HepG2 (cell line): ENCODE data around the gene MMRN1. TPM values are rescaled to one million over a fixed set of nuclear protein-coding genes. Genes with fewer than 3 reads are reported as not detected.

Experiments
- ATAC-seq: fragments of 200-7000 bp; cut with Tn5 transposase; 3 replicates; pipeline ENCODE4 v1.9.1; 2020; ENCODE audit warnings: mild to moderate bottlenecking, moderate library complexity
- Bru-seq: library from RNA; stranded (reverse); fragments of 400-500 nt; gene quantifications from one replicate; lab custom pipeline; 2021; lab: Mats Ljungman, UMichigan
- BruChase-seq, 2 experiments: library from RNA; stranded (reverse); fragments of 400-500 nt; gene quantifications; one replicate each; lab custom pipeline; 2021; lab: Mats Ljungman, UMichigan
- BruUV-seq: library from RNA; stranded (reverse); fragments of 400-500 nt; replicated peaks from 2 replicates; lab custom pipeline; 2021; lab: Mats Ljungman, UMichigan
- CTCF ChIA-PET: fragments of 300-600 bp; formaldehyde crosslinking; extraction: SDS; loops from one replicate; lab custom pipeline; 2021; ENCODE audit warnings: low total read pairs, inconsistent platforms, low intra/inter-chr PET ratio; lab: Yijun Ruan, JAX
- POLR2A ChIA-PET: fragments of 350-600 bp; sonication (Branson Sonifier 250); formaldehyde crosslinking; loops from one replicate; lab custom pipeline; 2020; ENCODE audit warnings: antibody characterized with exemption, inconsistent platforms; lab: Yijun Ruan, JAX
- DNase-seq: peaks from one replicate; pipeline ENCODE4 v3.0.0-alpha.2; 2015; ENCODE audit warnings: low spot score
- FAIRE-seq: peaks from 3 replicates; lab custom pipeline; 2011; peaks lifted over from hg19 to GRCh38; lab: Jason Lieb, UNC
- H2AFZ ChIP-seq: one replicate; pipeline ENCODE4 v1.6.1; 2011; ENCODE audit warnings: low read length, inconsistent platforms
- H3K27ac ChIP-seq: fragments of 300-600 bp; 3 replicates; pipeline ENCODE4 v1.8.0; 2011; ENCODE audit warnings: mixed run types, mild to moderate bottlenecking, mixed read lengths, low read length, inconsistent platforms; ENCODE audit not compliant: insufficient read depth; ENCODE audit errors: extremely low read length
- H3K27me3 ChIP-seq, 2 experiments: fragments of 200-600 bp in 1 of 2; 2 replicates in 1 of 2; 3 replicates in 1 of 2; pipeline versions ENCODE4 v1.6.0 to v1.8.0; 2011; ENCODE audit warnings: low read length in 2 of 2, mild to moderate bottlenecking in 2 of 2, moderate library complexity in 2 of 2, inconsistent platforms in 1 of 2; ENCODE audit not compliant: insufficient read depth in 2 of 2, control insufficient read depth in 1 of 2
- H3K36me3 ChIP-seq, 2 experiments: fragments of 200-600 bp in 1 of 2; replicated peaks in 1 of 2; 2 replicates in 1 of 2; 3 replicates in 1 of 2; pipeline versions ENCODE4 v1.5.1 to v1.8.0; 2011; ENCODE audit warnings: low read length in 2 of 2, inconsistent platforms in 1 of 2; ENCODE audit not compliant: insufficient read depth in 2 of 2, control insufficient read depth in 1 of 2
- H3K4me1 ChIP-seq: 2 replicates; pipeline ENCODE4 v1.5.1; 2012; ENCODE audit warnings: low read length, inconsistent platforms; ENCODE audit not compliant: insufficient read depth
- H3K4me2 ChIP-seq: 2 replicates; pipeline ENCODE4 v1.6.0; 2011; ENCODE audit warnings: low read depth, low read length, inconsistent platforms
- H3K4me3 ChIP-seq, 3 experiments: fragments of 200-600 bp in 1 of 3; sonication (generic), shearing (Covaris generic) in 1 of 3; replicated peaks in 1 of 3; 2 replicates each; pipeline ENCODE4 v1.5.1; 2011 to 2016; ENCODE audit warnings: low read length in 3 of 3, inconsistent platforms in 2 of 3, low read depth in 2 of 3, mild to moderate bottlenecking in 2 of 3, control low read depth in 1 of 3, mixed read lengths in 1 of 3; ENCODE audit not compliant: insufficient read depth in 1 of 3
- H3K79me2 ChIP-seq: one replicate; pipeline ENCODE4 v1.6.1; 2011; ENCODE audit warnings: low read length, inconsistent platforms; ENCODE audit not compliant: insufficient read depth
- H3K9ac ChIP-seq: 2 replicates; pipeline ENCODE4 v1.6.0; 2011; ENCODE audit warnings: mild to moderate bottlenecking, low read depth, low read length, inconsistent platforms; ENCODE audit not compliant: insufficient read depth
- H3K9me3 ChIP-seq: 2 replicates; pipeline ENCODE4 v1.5.1; 2012; ENCODE audit warnings: mild to moderate bottlenecking, low read length
- H4K20me1 ChIP-seq: 2 replicates; pipeline ENCODE4 v1.6.0; 2011; ENCODE audit warnings: inconsistent platforms, mild to moderate bottlenecking, low read length, moderate library complexity; ENCODE audit not compliant: insufficient read depth
- DRAP1 ChIP-seq: IDR thresholded peaks from 2 replicates; pipeline ENCODE4 v1.6.1; 2016; ENCODE audit warnings: missing genetic modification reagents, missing compliant biosample characterization
- GLI4 ChIP-seq: sonication (generic); formaldehyde crosslinking; IDR thresholded peaks from 2 replicates; pipeline ENCODE4 v1.5.1; 2020; ENCODE audit warnings: missing genetic modification reagents, mild to moderate bottlenecking, moderate library complexity, borderline replicate concordance
- MEIS2 ChIP-seq: sonication (generic); formaldehyde crosslinking; IDR thresholded peaks from 2 replicates; pipeline ENCODE4 v1.9.0; 2021; ENCODE audit warnings: mild to moderate bottlenecking, missing genetic modification reagents
- NPAS2 ChIP-seq: sonication (generic); formaldehyde crosslinking; IDR thresholded peaks from 2 replicates; pipeline ENCODE4 v1.8.0; 2022; ENCODE audit warnings: mild to moderate bottlenecking, missing genetic modification reagents, borderline replicate concordance
- YEATS2 ChIP-seq: sonication (generic); formaldehyde crosslinking; IDR thresholded peaks from 2 replicates; pipeline ENCODE4 v1.4.0; 2020; ENCODE audit warnings: missing genetic modification reagents, borderline replicate concordance
- ZBTB43 ChIP-seq: sonication (generic); formaldehyde crosslinking; conservative IDR thresholded peaks from 2 replicates; pipeline ENCODE4 v1.4.0; 2020; ENCODE audit warnings: missing genetic modification reagents
- ZSCAN21 ChIP-seq: sonication (generic); formaldehyde crosslinking; IDR thresholded peaks from 2 replicates; pipeline ENCODE4 v1.8.0; 2022; ENCODE audit warnings: mild to moderate bottlenecking, missing genetic modification reagents, moderate library complexity, borderline replicate concordance
- WGBS: methylation state at CpG from one replicate; pipeline ENCODE4 v1.1.6; 2017; ENCODE audit warnings: low lambda C conversion rate; 5-methylcytosine and 5-hydroxymethylcytosine counted together
- in situ Hi-C: cut with HindIII; loops from 2 replicates; pipeline ENCODE4 v1.10.0; 2017; ENCODE audit warnings: low pct_unique_long_range_greater_than_20kb; ENCODE audit not compliant: extremely low pct_ligation_motif_present
- intact Hi-C: fragments of 100-400 bp; cut with micrococcal nuclease; formaldehyde crosslinking; loops from one replicate; pipeline ENCODE4 v1.10.0; 2022; ENCODE audit not compliant: unreplicated experiment
- long read RNA-seq, 2 experiments: library from RNA in 1 of 2; library from polyadenylated mRNA in 1 of 2; stranded (forward) in 1 of 2; unstranded in 1 of 2; transcript quantifications; one replicate each; pipeline ENCODE4 v2.0.0, GENCODE V29; 2019 to 2022
- polyA minus RNA-seq, 3 experiments: library from RNA; depleted of rRNA, polyadenylated mRNA; stranded (reverse); fragments of >200 nt; gene quantifications; 2 replicates each; pipeline ENCODE4 v1.2.3, GENCODE V29; 2011; ENCODE audit warnings: low replicate concordance in 1 of 3
- polyA plus RNA-seq, 8 experiments: library from polyadenylated mRNA; depleted of rRNA in 3 of 8; stranded (reverse) in 7 of 8; unstranded in 1 of 8; fragments of >200 nt; fragmentation: Illumina TruSeq in 4 of 8; extraction: Trizol in 4 of 8; gene quantifications; 2 replicates each; pipeline versions ENCODE4 v1.2.1 to v1.2.3, GENCODE V29; 2011 to 2016; ENCODE audit warnings: low read depth in 4 of 8, missing spikeins in 1 of 8, mixed read lengths in 1 of 8; ENCODE audit not compliant: insufficient read depth in 1 of 8
- total RNA-seq, 5 experiments: library from RNA; depleted of rRNA; stranded (reverse); fragments of >200 nt; fragmentation: Illumina TruSeq; extraction: Trizol; gene quantifications; 2 replicates each; pipeline ENCODE4 v1.2.3, GENCODE V29; 2016; ENCODE audit warnings: low read depth in 1 of 5
- TF ChIP-seq, protein P1 (sequence below): sonication (generic); formaldehyde crosslinking; IDR thresholded peaks from 2 replicates; pipeline ENCODE4 v1.4.0; 2020; ENCODE audit warnings: missing genetic modification reagents

The MMRN1 gene, protein sequence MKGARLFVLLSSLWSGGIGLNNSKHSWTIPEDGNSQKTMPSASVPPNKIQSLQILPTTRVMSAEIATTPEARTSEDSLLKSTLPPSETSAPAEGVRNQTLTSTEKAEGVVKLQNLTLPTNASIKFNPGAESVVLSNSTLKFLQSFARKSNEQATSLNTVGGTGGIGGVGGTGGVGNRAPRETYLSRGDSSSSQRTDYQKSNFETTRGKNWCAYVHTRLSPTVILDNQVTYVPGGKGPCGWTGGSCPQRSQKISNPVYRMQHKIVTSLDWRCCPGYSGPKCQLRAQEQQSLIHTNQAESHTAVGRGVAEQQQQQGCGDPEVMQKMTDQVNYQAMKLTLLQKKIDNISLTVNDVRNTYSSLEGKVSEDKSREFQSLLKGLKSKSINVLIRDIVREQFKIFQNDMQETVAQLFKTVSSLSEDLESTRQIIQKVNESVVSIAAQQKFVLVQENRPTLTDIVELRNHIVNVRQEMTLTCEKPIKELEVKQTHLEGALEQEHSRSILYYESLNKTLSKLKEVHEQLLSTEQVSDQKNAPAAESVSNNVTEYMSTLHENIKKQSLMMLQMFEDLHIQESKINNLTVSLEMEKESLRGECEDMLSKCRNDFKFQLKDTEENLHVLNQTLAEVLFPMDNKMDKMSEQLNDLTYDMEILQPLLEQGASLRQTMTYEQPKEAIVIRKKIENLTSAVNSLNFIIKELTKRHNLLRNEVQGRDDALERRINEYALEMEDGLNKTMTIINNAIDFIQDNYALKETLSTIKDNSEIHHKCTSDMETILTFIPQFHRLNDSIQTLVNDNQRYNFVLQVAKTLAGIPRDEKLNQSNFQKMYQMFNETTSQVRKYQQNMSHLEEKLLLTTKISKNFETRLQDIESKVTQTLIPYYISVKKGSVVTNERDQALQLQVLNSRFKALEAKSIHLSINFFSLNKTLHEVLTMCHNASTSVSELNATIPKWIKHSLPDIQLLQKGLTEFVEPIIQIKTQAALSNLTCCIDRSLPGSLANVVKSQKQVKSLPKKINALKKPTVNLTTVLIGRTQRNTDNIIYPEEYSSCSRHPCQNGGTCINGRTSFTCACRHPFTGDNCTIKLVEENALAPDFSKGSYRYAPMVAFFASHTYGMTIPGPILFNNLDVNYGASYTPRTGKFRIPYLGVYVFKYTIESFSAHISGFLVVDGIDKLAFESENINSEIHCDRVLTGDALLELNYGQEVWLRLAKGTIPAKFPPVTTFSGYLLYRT
- total RNA-seq (2016; rRNA removed; fragmentation: Illumina TruSeq; extraction: Trizol) (not detected in 2 replicates), polyA plus RNA-seq (2011; rRNA removed) (0.07 TPM in 1 of 2 replicates, not detected in the other), polyA minus RNA-seq (2011; rRNA and poly(A)+ RNA removed; ENCODE audit: low replicate concordance) (not detected in 2 replicates), Bru-seq, nascent RNA (not detected), BruChase-seq, experiment 1, labeled RNA remaining after a 6-hour chase (percentile 2 among the genes with signal in this experiment), BruChase-seq, experiment 2, labeled RNA remaining after a 2-hour chase (percentile 3 among the genes with signal in this experiment)
- total RNA-seq (2016; cell fraction: cytosol; rRNA removed; fragmentation: Illumina TruSeq; extraction: Trizol; ENCODE audit: low read depth), result not detected in 2 replicates
- not detected in 2 replicates for total RNA-seq (2016; cell fraction: insoluble cytoplasmic fraction; rRNA removed; fragmentation: Illumina TruSeq; extraction: Trizol)
- total RNA-seq (2016; cell fraction: membrane; rRNA removed; fragmentation: Illumina TruSeq; extraction: Trizol), result not detected in 2 replicates
- not detected in 2 replicates for total RNA-seq (2016; cell fraction: nucleus; rRNA removed; fragmentation: Illumina TruSeq; extraction: Trizol)
- not detected in 2 replicates for polyA plus RNA-seq (2011; cell fraction: cytosol; rRNA removed)
- not detected in 2 replicates for polyA plus RNA-seq (2011; cell fraction: nucleus; rRNA removed)
- not detected in 2 replicates for polyA plus RNA-seq (2012)
- polyA plus RNA-seq (2016; cell fraction: cytosol; fragmentation: Illumina TruSeq; extraction: Trizol; ENCODE audit: low read depth), result not detected in 2 replicates
- not detected in 2 replicates for polyA plus RNA-seq (2016; cell fraction: insoluble cytoplasmic fraction; fragmentation: Illumina TruSeq; extraction: Trizol; ENCODE audit: low read depth)
- not detected in 2 replicates for polyA plus RNA-seq (2016; cell fraction: membrane; fragmentation: Illumina TruSeq; extraction: Trizol; ENCODE audit: low read depth)
- polyA plus RNA-seq (2016; cell fraction: nucleus; fragmentation: Illumina TruSeq; extraction: Trizol; ENCODE audit: insufficient read depth, low read depth), result not detected in 2 replicates
- not detected in 2 replicates for polyA minus RNA-seq (2011; cell fraction: cytosol; rRNA and poly(A)+ RNA removed)
- not detected in 2 replicates for polyA minus RNA-seq (2011; cell fraction: nucleus; rRNA and poly(A)+ RNA removed)
- long read RNA-seq, experiment 1, result 0 reads
- long read RNA-seq, experiment 2, result 0 reads

- BruUV-seq, result no TSS peak
- in situ Hi-C loops, result no loop called here
- H3K36me3 ChIP-seq, result no peaks in the 10 kb centered on the region
- no peaks in the 10 kb centered on the region for H3K4me1 ChIP-seq
- H2AFZ ChIP-seq, result no peak within 1 kb of the TSS
- H3K79me2 ChIP-seq, result no peaks in the 10 kb centered on the region
- intact Hi-C loops, result no loop called here
- POLR2A ChIA-PET, result no interaction called here
- 16% methylated on average over 11 of the region's 11 CpGs for WGBS
- ATAC-seq (no peak), FAIRE-seq (no peak), DNase-seq (no peak)
- TF ChIP-seq ZBTB43 (CRISPR knock-in tag), result no peak
- no peak for TF ChIP-seq NPAS2 (CRISPR knock-in tag)
- no peak for TF ChIP-seq MEIS2
- no peak for TF ChIP-seq GLI4 (CRISPR knock-in tag)
- TF ChIP-seq, protein P1, sequence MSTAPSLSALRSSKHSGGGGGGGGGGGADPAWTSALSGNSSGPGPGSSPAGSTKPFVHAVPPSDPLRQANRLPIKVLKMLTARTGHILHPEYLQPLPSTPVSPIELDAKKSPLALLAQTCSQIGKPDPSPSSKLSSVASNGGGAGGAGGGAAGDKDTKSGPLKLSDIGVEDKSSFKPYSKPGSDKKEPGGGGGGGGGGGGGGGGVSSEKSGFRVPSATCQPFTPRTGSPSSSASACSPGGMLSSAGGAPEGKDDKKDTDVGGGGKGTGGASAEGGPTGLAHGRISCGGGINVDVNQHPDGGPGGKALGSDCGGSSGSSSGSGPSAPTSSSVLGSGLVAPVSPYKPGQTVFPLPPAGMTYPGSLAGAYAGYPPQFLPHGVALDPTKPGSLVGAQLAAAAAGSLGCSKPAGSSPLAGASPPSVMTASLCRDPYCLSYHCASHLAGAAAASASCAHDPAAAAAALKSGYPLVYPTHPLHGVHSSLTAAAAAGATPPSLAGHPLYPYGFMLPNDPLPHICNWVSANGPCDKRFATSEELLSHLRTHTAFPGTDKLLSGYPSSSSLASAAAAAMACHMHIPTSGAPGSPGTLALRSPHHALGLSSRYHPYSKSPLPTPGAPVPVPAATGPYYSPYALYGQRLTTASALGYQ, result no peak
- TF ChIP-seq YEATS2, result no peak
- no peak for TF ChIP-seq ZSCAN21
- TF ChIP-seq DRAP1 (CRISPR knock-in tag), result no peak
- H3K27me3 ChIP-seq, result no peaks in the 10 kb centered on the region
- H3K4me2 ChIP-seq, result no peak within 1 kb of the TSS
- H4K20me1 ChIP-seq, result no peaks in the 10 kb centered on the region
- no peak within 1 kb of the TSS for H3K9ac ChIP-seq
- CTCF ChIA-PET, result no interaction called here
- H3K9me3 ChIP-seq, result no peaks in the 10 kb centered on the region
- H3K4me3 ChIP-seq, result no peak within 1 kb of the TSS
- no peak within 1 kb of the TSS for H3K27ac ChIP-seq
Measured at GRCh38 chr4:89894649-89895550, at the start of gene MMRN1. TSS of gene MMRN1 (plus strand) at chr4:89894854. CDS start at chr4:89894972, 118 bp downstream.
